OCI-LY1 (cell line): ENCODE results near the gene CELSR1.

Source experiments
- CTCF ChIP-seq: fragments of 200-600 bp; sonication (generic), shearing (Covaris generic); IDR thresholded peaks from 2 replicates; pipeline ENCODE4 v1.5.1; 2017; ENCODE audit warnings: mild to moderate bottlenecking, antibody characterized with exemption, low read length, moderate library complexity, mixed read lengths
- EZH2 ChIP-seq: fragments of 200-600 bp; sonication (generic), shearing (Covaris generic); IDR thresholded peaks from 2 replicates; pipeline ENCODE4 v1.8.0; 2017; ENCODE audit warnings: borderline replicate concordance, mixed run types, mild to moderate bottlenecking, antibody characterized with exemption, low read length, moderate library complexity, mixed read lengths

GRCh38 chr22:46458525-46458924, 78.9 kb downstream of the CELSR1 start:
- TF ChIP-seq CTCF (no peak), EZH2 (no peak)
